Mammary epithelial cell (primary cell): ENCODE data around the gene TWIST2.

Source experiments
- CTCF ChIP-seq, 2 donors: IDR thresholded peaks in 1 of 2; conservative IDR thresholded peaks in 1 of 2; 2 replicates each; pipeline ENCODE4 v1.5.1; 2011 to 2012; ENCODE audit warnings: inconsistent platforms in 2 of 2, low read length in 2 of 2, mild to moderate bottlenecking in 2 of 2, control low read depth in 1 of 2, low read depth in 1 of 2; ENCODE audit not compliant: insufficient read depth in 1 of 2; ENCODE audit errors: extremely low read depth in 1 of 2
- EZH2 ChIP-seq: IDR thresholded peaks from 2 replicates; pipeline ENCODE4 v1.6.1; 2012; ENCODE audit warnings: low read length, inconsistent platforms, borderline replicate concordance

GRCh38 chr2:238915596-238915995 lies 67.7 kb downstream of the TWIST2 start:
- TF ChIP-seq EZH2 = no peak
- TF ChIP-seq CTCF (conservative IDR thresholded peaks at IDR 0.05 in 1 of 2, IDR thresholded peaks at IDR 0.05 in 1 of 2; ENCODE audit: extremely low read depth in 1 of 2, insufficient read depth in 1 of 2, low read depth in 1 of 2, low read length in 2 of 2) = no peak
